Endothelial cell of umbilical vein (primary cell): ENCODE results near the gene ITPRIPL2. TPM values are rescaled to one million over a fixed set of nuclear protein-coding genes. Genes with fewer than 3 reads are reported as not detected.

Source experiments
- BruUV-seq: library from RNA; stranded (reverse); fragments of 400-500 nt; replicated peaks from 2 replicates; lab custom pipeline; 2021; lab: Mats Ljungman, UMichigan
- CTCF ChIA-PET: fragments of 300-600, 350-600 bp; sonication (Branson Sonifier 250); formaldehyde crosslinking; loops from one replicate; lab custom pipeline; 2021; ENCODE audit warnings: antibody characterized with exemption, inconsistent platforms; lab: Charles Lee
- POLR2A ChIA-PET: fragments of 300-600, 350-600 bp; sonication (Branson Sonifier 250); formaldehyde crosslinking; loops from one replicate; lab custom pipeline; 2021; ENCODE audit warnings: antibody characterized with exemption, inconsistent platforms; lab: Charles Lee
- DNase-seq: peaks from one replicate; pipeline ENCODE4 v3.0.0-alpha.2; 2011; ENCODE audit warnings: low read depth, low spot score
- FAIRE-seq: peaks from 2 replicates; lab custom pipeline; 2011; peaks lifted over from hg19 to GRCh38; lab: Jason Lieb, UNC
- H2AFZ ChIP-seq: 2 replicates; pipeline ENCODE4 v1.6.0; 2012; ENCODE audit warnings: low read depth, low read length, control low read depth, inconsistent platforms
- H3K27ac ChIP-seq: 2 replicates; pipeline ENCODE4 v1.5.1; 2011; ENCODE audit warnings: low read depth, mild to moderate bottlenecking, control low read depth, low read length, moderate library complexity; ENCODE audit not compliant: insufficient read depth
- H3K27me3 ChIP-seq, 2 experiments: 2 replicates each; pipeline versions ENCODE4 v1.6.0 to v1.6.1; 2011; ENCODE audit warnings: low read length in 2 of 2, mixed read lengths in 1 of 2; ENCODE audit not compliant: control insufficient read depth in 2 of 2, insufficient read depth in 2 of 2
- H3K36me3 ChIP-seq, 2 experiments: 2 replicates in 1 of 2; 3 replicates in 1 of 2; pipeline ENCODE4 v1.5.1; 2011; ENCODE audit warnings: low read length in 2 of 2, mild to moderate bottlenecking in 1 of 2, moderate library complexity in 1 of 2; ENCODE audit not compliant: control insufficient read depth in 2 of 2, insufficient read depth in 2 of 2; ENCODE audit errors: extremely low read depth in 1 of 2
- H3K4me1 ChIP-seq: 3 replicates; pipeline ENCODE4 v1.5.1; 2011; ENCODE audit warnings: mild to moderate bottlenecking, low read length; ENCODE audit not compliant: control insufficient read depth, insufficient read depth; ENCODE audit errors: extremely low read depth
- H3K4me2 ChIP-seq: 2 replicates; pipeline ENCODE4 v1.6.1; 2011; ENCODE audit warnings: low read length, control low read depth, mixed read lengths; ENCODE audit not compliant: insufficient read depth
- H3K4me3 ChIP-seq, 3 experiments: fragments of 200-600 bp in 1 of 3; sonication (generic), shearing (Covaris generic) in 1 of 3; replicated peaks in 1 of 3; 2 replicates each; pipeline ENCODE4 v1.5.1; 2011 to 2016; ENCODE audit warnings: control low read depth in 3 of 3, low read length in 3 of 3, mild to moderate bottlenecking in 2 of 3, inconsistent platforms in 1 of 3, low read depth in 1 of 3, moderate library complexity in 1 of 3; ENCODE audit not compliant: insufficient read depth in 1 of 3
- H3K79me2 ChIP-seq: 2 replicates; pipeline ENCODE4 v1.6.0; 2012; ENCODE audit warnings: low read length, inconsistent platforms; ENCODE audit not compliant: control insufficient read depth, insufficient read depth
- H3K9ac ChIP-seq: replicated peaks from 2 replicates; pipeline ENCODE3; 2011; ENCODE audit warnings: low read length, control low read depth; ENCODE audit not compliant: insufficient read depth; ENCODE audit errors: extremely low read depth
- H3K9me1 ChIP-seq: replicated peaks from 3 replicates; pipeline ENCODE4 v1.6.0; 2011; ENCODE audit warnings: mild to moderate bottlenecking, low read length; ENCODE audit not compliant: control insufficient read depth, insufficient read depth; ENCODE audit errors: extremely low read depth
- H3K9me3 ChIP-seq: replicated peaks from 2 replicates; pipeline ENCODE4 v1.5.1; 2012; ENCODE audit warnings: low read length, inconsistent platforms; ENCODE audit not compliant: control insufficient read depth, insufficient read depth
- H4K20me1 ChIP-seq: replicated peaks from 2 replicates; pipeline ENCODE3; 2011; ENCODE audit warnings: mild to moderate bottlenecking, low read length; ENCODE audit not compliant: control insufficient read depth, insufficient read depth; ENCODE audit errors: extremely low read depth
- EZH2 ChIP-seq: IDR thresholded peaks from 2 replicates; pipeline ENCODE4 v1.6.1; 2012; ENCODE audit warnings: borderline replicate concordance, low read depth, mild to moderate bottlenecking, moderate library complexity, low read length, inconsistent platforms; ENCODE audit not compliant: severe bottlenecking
- FOS ChIP-seq: IDR thresholded peaks from 2 replicates; pipeline ENCODE4 v1.6.1; 2011; ENCODE audit warnings: mild to moderate bottlenecking, low read length, moderate library complexity, borderline replicate concordance; ENCODE audit not compliant: insufficient read depth
- GATA2 ChIP-seq: IDR thresholded peaks from 2 replicates; pipeline ENCODE4 v1.7.0; 2011; ENCODE audit warnings: low read depth, mild to moderate bottlenecking, moderate library complexity, mixed read lengths, low read length; ENCODE audit not compliant: insufficient read length, insufficient read depth
- JUN ChIP-seq: IDR thresholded peaks from 2 replicates; pipeline ENCODE4 v1.6.1; 2011; ENCODE audit warnings: borderline replicate concordance, low read depth; ENCODE audit not compliant: insufficient read length, insufficient read depth
- MYC ChIP-seq: IDR thresholded peaks from one replicate; pipeline ENCODE4 v1.6.1; 2011; ENCODE audit warnings: mild to moderate bottlenecking, low read depth, low read length
- POLR2A ChIP-seq: IDR thresholded peaks from 2 replicates; pipeline ENCODE4 v1.6.1; 2012; ENCODE audit warnings: low read depth, mild to moderate bottlenecking, control low read depth, low read length
- POLR2AphosphoS5 ChIP-seq: IDR thresholded peaks from 2 replicates; pipeline ENCODE4 v1.6.1; 2012; ENCODE audit warnings: low read depth, mild to moderate bottlenecking, control low read depth, low read length, moderate library complexity; ENCODE audit not compliant: insufficient read depth
- dilution Hi-C: fragments of 300-500 bp; cut with MboI; formaldehyde crosslinking; loops from one replicate; pipeline ENCODE4 v1.15.0; 2019; ENCODE audit warnings: low sequenced_read_pairs; ENCODE audit not compliant: extremely low pct_ligation_motif_present
- intact Hi-C: fragments of 100-400 bp; cut with micrococcal nuclease; formaldehyde crosslinking; loops from one replicate; pipeline ENCODE4 v1.10.0; 2022
- polyA plus RNA-seq, 4 experiments: library from polyadenylated mRNA; depleted of rRNA in 3 of 4; stranded (reverse) in 3 of 4; unstranded in 1 of 4; fragments of >200 nt; gene quantifications; 2 replicates each; pipeline versions ENCODE4 v1.2.1 to v1.2.3, GENCODE V29; 2011 to 2012; ENCODE audit warnings: missing spikeins in 1 of 4
- total RNA-seq: library from RNA; stranded (reverse); gene quantifications from 2 replicates; pipeline ENCODE4 v1.2.3, GENCODE V29; 2021
- TF ChIP-seq, protein P1 (sequence below): IDR thresholded peaks from 2 replicates; pipeline ENCODE4 v1.6.1; 2011; ENCODE audit not compliant: insufficient read depth, insufficient read length
- TF ChIP-seq, protein P2 (sequence below), 2 donors: IDR thresholded peaks; 1 replicate in 1 of 2; 2 replicates in 1 of 2; pipeline ENCODE4 v1.5.1; 2011; ENCODE audit warnings: low read length in 2 of 2, mild to moderate bottlenecking in 2 of 2, moderate library complexity in 2 of 2, control low read depth in 1 of 2, inconsistent platforms in 1 of 2, low read depth in 1 of 2; ENCODE audit not compliant: insufficient read depth in 1 of 2; ENCODE audit errors: extremely low read depth in 1 of 2

ITPRIPL2 gene
- total and polyA plus RNA-seq, 2 donors (not counting 3 experiments of a cell fraction or from before 2014, with no cell fraction given) = 10.9 to 40.8 TPM

DNA sequence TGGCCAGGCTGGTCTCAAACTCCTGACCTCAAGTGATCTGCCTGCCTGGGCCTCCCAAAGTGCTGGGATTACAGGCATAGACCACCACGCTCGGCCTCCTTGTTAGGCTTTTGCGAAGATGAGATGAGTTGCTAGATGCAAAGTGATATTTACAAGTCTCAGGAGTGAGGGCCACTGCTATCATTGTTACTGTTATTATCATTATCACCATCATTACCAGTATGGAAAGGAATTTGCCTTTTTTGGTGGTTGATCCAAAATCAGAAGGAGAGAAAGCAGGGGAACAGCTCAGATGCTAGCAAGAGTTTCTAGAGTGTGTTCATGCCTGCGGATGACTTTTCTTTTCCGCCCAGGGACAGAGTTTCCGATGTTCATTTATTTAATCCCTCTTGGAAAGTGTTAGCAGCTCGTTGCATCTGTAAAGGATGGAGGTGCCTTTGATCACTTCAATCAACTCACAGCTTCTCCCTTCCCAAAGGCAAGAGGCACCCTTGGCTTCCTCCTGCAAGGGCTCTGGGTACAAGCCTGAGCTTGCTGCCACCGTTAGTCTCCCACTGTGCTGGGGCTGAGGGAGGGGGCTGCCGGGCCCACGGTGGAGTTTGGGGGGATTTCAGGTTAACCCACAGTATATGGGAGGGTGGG, 21.6 kb downstream of the ITPRIPL2 start:
- DNase-seq = no peak
- no peak for FAIRE-seq
- POLR2A ChIA-PET = no interaction called here

More for the DNA sequence above, 21.6 kb downstream of the ITPRIPL2 start:
- CTCF ChIA-PET = interaction anchor here (1.0 to 2.4 kb wide), 3 partner anchors 19 to 50 kb away, joined by 3 to 7 read pairs (median 3); no protein-coding TSS in a partner anchor
- Histone ChIP-seq H3K9me3 (no peaks in the 10 kb centered on the region), H3K79me2 (no peaks in the 10 kb centered on the region), H3K9me1 (no peaks in the 10 kb centered on the region), H3K4me3 (no peak overlapping the region), H4K20me1 (no peaks in the 10 kb centered on the region), H3K4me2 (no peak overlapping the region), H2AFZ (no peak overlapping the region), H3K27ac (no peak overlapping the region), H3K4me1 (peaks cover 26% of the 10 kb centered on the region), H3K9ac (no peak overlapping the region), H3K36me3 (no peaks in the 10 kb centered on the region), H3K27me3 (no peaks in the 10 kb centered on the region)
- intact Hi-C loops = no loop called here
- TF ChIP-seq FOS = no peak
- no peak for TF ChIP-seq POLR2A
- TF ChIP-seq, protein P1, sequence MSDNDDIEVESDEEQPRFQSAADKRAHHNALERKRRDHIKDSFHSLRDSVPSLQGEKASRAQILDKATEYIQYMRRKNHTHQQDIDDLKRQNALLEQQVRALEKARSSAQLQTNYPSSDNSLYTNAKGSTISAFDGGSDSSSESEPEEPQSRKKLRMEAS = no peak
- no peak for TF ChIP-seq EZH2
- TF ChIP-seq GATA2 = no peak
- TF ChIP-seq JUN = no peak
- TF ChIP-seq, protein P2, sequence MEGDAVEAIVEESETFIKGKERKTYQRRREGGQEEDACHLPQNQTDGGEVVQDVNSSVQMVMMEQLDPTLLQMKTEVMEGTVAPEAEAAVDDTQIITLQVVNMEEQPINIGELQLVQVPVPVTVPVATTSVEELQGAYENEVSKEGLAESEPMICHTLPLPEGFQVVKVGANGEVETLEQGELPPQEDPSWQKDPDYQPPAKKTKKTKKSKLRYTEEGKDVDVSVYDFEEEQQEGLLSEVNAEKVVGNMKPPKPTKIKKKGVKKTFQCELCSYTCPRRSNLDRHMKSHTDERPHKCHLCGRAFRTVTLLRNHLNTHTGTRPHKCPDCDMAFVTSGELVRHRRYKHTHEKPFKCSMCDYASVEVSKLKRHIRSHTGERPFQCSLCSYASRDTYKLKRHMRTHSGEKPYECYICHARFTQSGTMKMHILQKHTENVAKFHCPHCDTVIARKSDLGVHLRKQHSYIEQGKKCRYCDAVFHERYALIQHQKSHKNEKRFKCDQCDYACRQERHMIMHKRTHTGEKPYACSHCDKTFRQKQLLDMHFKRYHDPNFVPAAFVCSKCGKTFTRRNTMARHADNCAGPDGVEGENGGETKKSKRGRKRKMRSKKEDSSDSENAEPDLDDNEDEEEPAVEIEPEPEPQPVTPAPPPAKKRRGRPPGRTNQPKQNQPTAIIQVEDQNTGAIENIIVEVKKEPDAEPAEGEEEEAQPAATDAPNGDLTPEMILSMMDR (IDR thresholded peaks at IDR 0.05; ENCODE audit: extremely low read depth in 1 of 2, insufficient read depth in 1 of 2, low read depth in 1 of 2, low read length in 2 of 2) = no peak
- TF ChIP-seq MYC = no peak
- no peak for TF ChIP-seq POLR2AphosphoS5
- no TSS peak for BruUV-seq
- dilution Hi-C loops = no loop called here
